Fibroblast of the conjunctiva (primary cell): ENCODE data around the gene TYROBP.
A peak's percentile ranks its signal among the peaks of the same experiment; 100 is the strongest.
"Not testable (repeated sequence)": the region's sequence is repeated elsewhere in the genome, so short reads cannot be mapped to it uniquely, and the experiment has no call there.

ENCODE experiments used
- DNase-seq: peaks from one replicate; pipeline ENCODE4 v3.0.0-alpha.2; 2010; ENCODE audit warnings: low read depth

TYROBP gene

DNA sequence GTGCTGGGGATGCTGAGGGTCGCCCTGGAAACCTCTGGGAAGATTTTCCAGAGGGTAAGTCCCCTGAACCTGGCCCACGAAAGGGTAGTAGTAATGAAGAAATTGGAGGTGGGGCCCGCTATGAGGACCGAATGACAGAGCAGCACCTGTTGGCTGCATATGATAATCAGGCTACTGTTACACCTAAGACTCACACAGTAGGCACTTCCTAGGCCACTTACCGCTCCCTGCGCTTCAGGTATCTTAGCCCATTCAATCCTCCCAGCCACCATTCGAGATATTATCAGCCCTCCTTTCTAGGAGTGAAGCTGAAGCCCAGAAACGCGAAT lies 23.7 kb upstream of the TYROBP start:
- no peak for DNase-seq

DNA sequence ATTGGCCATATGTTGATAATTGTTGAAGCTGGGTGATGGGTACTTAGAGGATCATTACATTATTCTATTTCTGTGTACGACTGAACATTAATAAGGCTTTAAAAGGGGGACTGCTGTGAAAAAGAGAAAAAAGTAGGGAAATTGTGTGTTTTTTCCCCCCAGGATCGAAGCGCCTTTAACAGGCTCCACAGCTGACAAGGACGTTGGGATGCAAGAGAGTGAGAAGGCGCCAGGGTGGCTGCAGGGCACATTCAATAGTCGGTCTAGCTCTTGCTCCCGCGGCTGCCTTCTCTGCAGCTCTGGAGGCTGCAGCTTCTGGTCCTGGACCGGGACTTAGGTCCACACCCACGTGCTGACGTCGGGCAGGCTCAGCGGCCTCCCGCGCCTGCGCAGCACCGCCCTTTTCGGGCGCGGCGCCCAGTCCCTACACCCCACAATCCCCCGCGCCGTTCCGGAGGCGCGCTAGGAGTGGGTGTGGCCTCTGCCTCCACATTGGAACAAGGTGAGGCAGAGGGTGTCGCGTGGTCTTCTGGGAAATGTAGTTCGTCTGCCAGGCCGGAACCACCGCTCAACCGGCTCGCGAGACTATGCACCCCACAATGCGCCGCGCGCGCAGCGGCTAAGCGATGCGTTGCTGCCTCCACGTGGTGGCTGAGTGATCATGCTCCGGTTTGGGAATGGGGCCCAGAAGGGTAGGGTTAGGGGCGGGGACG lies 23.2 kb upstream of the TYROBP start:
- peak; percentile 100 for DNase-seq

DNA sequence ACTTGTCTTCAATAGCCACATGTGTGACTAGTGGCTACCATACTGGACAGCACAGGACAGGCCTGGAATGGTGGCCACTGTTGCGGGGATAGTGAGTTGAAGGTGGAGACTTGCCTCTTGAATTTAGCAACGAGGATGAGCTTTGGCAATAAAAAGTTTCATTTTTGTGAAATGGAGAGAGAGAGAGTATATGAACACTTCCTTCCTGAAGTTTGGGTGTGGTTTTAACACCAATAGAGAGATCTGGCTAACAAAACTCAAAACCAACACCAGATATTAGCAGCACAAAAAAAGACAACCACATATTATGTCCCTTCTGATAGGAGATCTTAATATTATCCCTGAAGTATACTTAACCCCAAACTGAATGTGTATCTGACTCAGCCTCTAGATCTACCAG lies 21.8 kb upstream of the TYROBP start:
- no peak for DNase-seq

DNA sequence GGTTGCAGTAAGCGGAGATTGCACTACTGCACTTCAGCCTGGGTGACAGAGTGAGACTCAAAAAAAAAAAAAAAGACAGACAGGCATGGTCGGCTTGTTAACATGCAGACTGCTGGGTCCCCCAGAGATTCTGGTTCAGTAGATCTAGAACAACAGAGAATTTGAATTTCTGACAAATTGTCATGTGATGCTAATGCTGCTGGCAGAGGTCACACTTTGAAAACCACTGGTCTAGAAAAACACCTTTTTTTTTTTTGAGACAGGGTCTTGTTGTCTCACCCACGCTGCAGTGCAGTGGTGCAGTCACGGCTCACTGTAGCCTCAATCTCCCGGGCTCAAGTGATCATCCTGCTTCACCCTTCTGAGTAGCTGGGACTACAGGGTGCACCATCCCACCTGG lies 20.4 kb upstream of the TYROBP start:
- DNase-seq, result no peak

DNA sequence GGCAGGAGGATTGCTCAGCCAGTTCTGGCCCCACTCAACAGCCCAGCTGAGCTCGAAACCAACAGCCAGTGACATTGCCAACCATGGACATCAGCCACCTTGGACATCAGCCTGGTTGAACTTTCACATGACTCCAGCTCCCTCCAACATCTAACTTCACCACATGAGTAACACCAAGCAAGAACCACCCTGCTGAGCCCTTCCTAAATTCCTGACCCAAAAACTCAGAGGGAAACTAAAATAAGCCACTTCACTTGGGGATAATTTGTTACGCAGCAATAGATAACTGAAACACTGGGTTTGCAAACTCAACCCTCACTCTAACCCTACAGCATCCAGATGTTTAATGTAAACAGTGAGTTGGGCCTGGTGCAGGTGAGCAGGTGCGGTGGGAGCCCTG lies 17.4 kb upstream of the TYROBP start:
- DNase-seq, result no peak

DNA sequence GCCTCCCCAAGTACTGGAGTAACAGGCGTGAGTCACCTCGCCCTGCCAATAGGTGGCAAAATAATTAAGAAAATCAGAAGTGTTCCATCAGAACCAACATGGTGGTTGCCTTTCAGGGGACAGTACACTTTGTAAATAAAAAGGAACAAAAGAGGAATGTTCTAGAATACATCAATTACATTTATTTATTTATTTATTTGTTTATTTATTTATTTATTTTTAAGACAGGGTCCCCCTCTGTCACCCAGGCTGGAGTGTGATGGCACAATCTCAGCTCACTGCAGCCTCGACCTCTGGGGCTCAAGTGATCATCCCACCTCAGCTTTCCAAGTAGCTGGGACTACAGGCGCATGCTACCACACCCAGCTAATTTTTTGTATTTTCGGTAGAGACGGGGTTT lies 12.9 kb upstream of the TYROBP start:
- no peak for DNase-seq

DNA sequence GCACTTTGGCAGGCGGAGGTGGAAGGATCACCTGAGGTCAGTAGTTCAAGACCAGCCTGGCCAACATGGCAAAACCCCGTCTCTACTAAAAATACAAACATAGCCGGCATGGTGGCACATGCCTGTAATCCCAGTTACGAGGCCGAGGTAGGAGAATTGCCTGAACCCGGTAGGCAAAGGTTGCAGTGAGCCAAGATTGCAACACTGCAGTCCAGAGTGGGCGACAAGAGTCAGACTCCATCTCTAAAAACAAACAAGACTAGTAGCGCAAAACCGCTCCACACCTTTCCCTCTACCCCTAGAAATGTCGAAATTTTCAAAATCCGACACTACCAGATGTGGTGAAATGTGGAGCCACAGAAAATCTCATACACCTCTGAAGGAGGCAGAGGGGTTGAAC lies 11.2 kb upstream of the TYROBP start:
- DNase-seq, result no peak

DNA sequence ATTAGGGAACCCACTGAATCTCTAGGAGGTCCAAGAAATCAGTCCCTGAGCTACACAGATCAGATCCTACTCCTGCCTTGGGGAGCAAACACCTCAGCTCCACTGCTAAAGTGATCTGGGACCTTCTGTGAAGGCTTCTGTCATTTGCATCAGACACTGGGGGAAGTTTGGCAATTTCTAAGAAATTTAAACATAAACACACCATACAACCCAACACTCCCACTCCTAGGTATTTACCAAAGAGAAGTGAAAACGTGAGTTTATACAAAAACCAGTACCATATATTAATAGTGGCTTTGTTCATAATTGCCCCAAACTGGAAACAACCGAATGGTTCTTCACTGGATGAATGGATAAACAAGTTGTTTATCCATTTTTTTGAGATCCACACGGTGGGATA lies 7.3 kb upstream of the TYROBP start:
- no peak for DNase-seq

DNA sequence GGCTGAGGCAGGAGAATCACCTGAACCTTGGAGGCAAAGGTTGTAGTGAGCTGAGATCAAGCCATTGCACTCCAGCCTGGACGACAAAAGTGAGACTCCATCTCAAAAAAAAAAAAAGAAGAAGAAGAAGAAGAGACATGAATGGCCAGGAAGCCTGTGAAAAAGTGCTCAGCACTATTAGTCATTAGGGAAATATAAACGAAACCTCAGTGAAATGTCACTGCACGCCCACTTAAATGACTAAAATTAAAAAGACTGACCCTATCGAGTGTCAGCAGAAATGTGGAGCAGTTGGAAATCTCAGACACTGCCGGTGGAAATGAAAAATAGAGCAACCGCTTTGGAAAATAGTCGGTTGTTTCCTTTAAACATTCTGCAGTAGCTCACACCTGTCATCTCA lies 5.5 kb upstream of the TYROBP start:
- DNase-seq, result no peak

DNA sequence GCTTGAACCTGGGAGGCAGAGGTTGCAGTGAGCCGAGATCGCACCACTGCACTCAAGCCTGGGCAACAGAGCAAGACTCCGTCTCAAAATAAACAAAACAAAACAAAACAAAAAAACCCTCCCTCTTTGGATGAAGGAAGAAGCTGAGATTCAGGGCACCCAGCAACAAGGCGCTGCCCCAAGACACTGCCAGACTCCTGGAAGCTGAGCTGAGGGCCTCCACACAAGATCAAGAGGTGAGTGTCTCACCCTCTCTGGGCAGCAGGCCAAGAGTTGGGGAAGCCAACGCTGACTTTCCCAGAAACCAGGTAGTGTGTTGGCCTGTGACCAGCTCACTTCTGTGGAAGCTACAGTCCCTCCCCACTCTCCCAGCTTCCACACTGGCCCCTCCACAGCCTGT lies 3.7 kb upstream of the TYROBP start:
- no peak for DNase-seq

DNA sequence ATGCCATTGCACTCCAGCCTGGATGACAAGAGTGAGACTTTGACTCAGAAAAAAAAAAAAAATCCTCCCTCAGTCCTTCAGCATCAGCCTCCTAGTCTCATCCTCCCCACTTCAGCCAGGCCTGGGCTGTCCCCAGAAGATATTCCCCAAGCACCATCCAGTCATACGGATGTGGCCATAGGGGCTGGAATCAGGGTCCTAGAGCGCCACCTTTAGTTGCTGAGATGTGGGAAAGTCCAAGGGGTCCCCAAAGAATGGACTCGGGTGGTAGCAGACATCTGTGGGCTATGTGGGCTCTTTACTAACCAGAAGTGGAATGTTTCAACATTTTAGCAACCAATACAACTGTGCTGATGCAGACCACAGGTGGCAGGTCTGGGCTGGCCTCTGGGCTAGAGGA lies 3.1 kb upstream of the TYROBP start:
- DNase-seq, result no peak

DNA sequence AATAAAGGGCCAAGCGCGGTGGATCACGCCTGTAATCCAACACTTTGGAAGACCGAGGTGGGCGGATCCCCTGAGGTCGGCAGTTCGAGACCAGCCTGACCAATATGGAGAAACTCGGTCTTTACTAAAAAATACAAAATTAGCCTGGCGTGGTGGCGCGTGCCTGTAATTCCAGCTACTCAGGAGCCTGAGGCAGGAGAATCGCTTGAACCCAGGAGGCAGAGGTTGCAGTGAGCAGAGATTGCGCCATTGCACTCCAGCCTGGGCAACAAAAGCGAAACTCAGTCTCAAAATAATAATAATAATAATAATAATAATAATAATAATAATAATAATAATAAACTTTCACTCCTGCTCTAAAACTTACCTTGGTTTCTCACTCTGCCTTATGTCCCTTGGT lies 2.3 kb upstream of the TYROBP start:
- DNase-seq, result not testable (repeated sequence)

DNA sequence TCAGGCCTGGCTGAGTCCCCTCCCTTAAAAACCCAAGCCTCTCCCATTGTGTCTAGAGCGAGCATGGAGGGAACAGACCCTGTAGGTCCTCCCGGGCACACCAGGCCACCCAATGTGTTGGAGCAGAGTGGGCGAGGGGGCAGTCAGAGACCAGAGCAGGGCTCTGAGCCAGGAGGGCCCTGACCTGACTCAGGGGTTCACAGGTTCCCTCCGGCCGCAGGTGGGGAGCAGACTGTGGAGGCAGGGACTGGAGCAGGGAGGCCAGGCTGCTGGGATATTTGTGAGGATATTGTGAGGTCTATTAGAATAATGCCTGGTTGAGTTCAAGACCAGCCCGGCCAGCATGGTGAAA lies 1.6 kb upstream of the TYROBP start:
- DNase-seq, result no peak

DNA sequence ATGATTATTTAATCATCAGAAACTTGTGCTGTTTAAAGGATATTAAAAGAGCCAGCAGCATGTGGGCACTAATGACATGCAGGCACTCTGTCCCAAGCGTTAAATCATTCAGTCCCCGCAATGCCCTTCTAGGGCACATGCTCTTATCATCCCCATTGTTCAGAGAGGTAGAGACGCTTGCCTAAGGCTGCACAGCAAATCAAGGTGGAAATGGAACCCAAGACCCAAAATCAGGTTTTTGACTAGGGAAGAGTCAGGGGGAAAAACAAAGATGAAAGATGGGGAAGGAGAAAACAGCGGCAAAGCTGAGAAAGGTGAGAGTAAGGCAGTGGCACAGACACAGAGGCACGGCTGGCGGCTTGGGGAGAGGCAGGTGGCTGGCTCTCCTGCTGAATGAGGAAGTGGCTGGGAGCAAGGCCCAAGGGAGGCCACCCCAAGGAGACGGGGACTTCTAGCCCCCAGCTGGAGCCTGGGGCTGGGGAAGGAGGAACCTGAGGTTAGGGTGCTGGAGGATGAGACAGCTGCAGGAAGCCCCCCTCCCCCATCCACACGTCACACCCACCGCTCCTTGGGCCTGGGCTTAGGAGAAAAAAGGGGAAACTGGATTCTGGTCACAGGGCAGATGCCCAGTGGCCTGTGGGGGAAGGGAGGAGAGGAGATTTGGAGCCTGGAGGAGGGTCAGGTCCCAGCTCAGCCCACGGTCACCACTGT lies 1.0 kb upstream of the TYROBP start:
- no peak for DNase-seq

DNA sequence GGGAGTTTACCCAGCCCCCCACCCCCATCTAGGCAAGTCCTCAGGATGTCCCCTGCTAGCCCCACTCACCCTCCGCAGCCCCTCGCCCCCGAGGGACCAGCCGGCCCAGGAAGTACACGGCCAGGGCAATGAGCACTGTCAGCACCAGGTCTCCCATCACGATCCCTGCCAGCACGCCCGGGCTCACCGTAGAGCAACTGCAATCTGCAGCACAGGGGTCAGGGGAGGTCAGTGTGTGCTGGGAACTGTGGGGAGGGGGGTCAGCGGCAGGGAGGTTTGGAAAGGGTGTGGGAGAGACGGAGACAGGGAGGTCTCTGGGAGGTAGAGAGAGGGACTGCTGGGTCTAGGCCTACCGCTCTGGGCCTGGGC lies 734 bp downstream of the TYROBP start:
- DNase-seq, result no peak

DNA sequence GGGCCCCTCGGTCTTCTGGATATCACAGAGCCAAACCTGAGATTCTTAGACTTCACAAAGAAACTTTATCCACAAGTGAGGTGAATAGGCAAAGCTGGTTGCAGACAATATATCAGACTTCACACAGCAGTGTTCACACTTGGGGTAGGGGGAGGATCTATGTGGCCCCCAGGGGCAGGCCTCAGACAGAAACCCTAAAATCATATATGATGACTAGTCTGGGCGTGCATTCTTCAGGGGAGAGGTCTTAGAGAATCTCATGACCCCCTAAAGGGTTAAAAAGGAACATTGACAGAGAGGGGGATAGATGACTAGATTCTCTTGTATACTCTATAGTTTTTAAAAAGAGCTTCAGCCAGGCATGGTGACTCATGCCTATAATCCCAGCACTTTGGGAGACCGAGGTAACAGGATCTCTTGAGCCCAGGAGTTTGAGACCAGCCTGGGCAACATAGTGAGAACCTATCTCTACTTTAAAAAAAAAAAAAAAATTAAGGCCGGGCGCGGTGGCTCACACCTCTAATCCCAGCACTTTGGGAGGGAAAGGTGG lies 2.8 kb downstream of the TYROBP start:
- DNase-seq, result no peak

DNA sequence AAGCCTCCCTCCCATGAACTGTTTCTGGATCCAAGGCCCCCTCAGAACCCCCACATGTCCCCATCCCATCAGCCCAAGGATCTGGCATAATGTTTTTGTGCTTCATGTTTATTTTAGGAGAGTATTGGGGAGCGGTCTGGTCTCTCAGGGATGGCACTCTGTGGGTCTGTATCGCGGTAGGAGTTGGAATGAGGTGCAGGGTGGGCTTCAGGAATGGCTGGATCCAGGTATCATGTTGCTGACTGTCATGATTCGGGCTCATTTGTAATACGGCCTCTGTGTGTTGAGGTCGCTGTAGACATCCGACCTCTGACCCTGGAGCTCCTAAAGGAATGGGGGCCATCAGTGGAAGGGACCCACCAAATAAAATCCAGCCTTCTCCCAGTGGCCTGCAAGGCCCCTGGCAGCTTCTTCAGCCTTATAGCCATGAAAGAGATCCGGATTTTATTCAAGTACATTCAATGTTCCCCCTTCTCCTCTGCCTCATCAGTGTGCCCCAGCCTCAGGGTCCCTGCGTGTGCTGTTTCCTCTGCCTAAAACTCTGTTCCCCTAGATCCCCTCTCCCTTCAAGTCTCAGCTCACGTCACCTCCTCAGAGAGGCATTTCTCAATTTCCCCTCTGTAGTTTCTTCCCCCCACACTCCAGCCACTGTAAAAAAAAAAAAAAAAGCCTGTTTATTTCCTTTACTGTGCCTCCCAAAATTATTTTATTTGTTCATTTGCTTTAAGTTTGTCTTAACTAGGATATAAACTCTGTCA lies 3.6 kb downstream of the TYROBP start:
- DNase-seq, result no peak

DNA sequence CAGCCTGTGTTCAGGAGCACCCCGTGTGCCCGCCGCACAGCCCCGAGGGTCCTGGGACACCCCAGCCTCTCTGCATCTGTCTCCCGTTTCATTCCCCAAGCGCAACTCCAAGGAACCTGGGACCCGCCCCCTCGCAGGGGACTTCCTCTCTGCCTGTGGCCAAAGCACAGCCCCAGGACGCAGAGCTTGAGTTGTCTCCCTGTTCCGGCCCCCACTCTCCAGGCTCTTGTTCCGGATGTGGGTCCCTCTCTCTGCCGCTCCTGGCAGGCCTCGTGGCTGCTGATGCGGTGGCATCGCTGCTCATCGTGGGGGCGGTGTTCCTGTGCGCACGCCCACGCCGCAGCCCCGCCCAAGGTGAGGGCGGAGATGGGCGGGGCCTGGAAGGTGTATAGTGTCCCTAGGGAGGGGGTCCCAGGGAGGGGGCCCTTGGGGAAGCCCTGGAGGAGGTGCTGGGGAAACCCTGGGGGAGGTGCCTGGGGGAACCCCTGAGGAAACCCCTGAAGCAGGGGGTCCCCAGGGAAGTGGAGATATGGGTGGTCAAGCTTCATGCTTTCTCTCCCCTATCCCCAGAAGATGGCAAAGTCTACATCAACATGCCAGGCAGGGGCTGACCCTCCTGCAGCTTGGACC lies 4.4 kb downstream of the TYROBP start:
- no peak for DNase-seq

DNA sequence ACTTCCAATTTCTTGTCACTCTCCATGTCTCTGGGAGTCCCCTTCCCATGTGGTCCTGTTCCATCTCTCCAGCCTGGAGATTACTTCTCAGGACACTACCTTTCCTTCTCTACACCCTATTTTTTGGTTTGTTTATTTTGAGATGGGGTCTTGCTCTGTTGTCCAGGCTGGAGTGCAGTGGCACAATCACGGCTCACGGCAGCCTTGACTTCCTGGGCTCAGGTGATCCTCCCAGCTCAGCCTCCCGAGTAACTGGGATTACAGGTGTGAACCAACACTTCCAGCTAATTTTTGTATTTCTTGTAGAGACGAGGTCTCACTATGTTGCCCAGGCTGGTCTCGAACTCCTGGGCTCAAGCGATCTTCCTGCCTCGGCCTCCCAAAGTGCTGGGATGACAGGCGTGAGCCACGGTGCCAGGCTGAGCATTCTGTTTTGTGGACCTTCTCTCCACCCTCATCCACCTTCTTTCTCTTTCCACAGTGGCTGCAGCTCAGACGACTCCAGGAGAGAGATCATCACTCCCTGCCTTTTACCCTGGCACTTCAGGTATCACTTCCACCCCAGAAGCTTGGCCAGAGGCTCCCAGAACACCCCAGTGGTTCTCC lies 5.1 kb downstream of the TYROBP start:
- DNase-seq, result no peak

DNA sequence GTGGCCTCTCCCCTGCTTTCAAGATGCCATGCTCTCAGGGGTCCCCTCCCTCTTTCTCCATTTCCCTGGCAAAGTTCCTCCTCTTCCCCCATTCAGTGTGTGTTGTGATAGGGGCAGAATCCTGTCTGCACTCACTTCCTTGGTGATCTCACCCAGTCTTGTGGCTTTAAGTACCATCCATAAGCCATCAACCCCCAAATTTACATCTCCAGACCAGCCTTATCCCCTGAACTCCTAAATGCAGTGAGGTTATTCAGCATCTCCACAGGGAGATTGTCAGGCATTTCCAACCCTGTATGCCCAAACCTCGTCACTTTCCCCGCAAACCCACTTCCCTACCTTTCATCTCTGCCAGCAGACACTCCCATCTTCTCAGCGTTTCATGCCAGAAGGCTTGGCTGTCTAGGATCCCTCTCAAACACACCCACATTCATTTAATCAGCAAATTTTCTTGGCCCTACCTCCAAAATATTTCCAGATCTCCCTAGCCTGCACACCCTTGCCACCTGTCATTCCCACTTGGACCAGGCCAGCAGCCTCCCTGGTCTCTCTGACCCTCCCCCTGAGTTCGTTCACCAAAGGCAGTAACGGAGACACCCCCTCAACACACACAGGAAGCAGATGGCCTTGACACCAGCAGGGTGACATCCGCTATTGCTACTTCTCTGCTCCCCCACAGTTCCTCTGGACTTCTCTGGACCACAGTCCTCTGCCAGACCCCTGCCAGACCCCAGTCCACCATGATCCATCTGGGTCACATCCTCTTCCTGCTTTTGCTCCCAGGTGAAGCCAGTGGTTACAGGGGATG lies 6.0 kb downstream of the TYROBP start, which contains the start of gene HCST:
HCST (plus strand) TSS at position 676 of the 808 bp plus-strand sequence; CDS start at position 741, 65 bp downstream.
- DNase-seq, result no peak

DNA sequence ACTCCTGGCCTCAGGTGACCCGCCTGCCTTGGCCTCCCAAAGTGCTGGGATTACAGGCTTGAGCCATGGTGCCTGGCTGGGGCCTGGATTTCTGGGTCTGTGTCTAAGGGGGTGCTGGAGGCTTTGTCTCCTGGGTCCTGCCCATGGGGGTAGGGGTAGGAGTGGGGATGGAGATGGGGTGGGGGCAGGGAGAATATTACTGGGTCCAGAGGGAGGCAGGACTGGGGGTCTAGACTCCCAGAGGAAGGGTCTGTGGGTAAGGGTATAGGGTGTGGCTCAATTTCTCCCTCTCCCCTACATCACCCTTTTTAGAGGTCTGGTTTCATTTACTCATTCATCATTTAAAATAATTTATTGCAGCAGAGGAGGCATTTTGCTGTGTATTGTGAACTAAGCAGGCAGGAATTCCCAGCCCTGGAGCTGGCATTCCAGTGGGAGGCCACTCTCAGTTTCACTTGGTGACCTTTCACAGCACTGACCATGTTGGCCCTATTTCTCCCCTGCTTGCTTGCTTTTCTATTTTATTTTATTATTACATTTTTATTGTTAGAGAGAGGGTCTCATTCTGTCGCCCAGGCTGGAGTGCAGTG lies 6.9 kb downstream of the TYROBP start:
- DNase-seq, result no peak
